HG02973 (cell line): ENCODE results near the gene NGRN.
A peak's percentile ranks its signal among the peaks of the same experiment; 100 is the strongest.

Source experiments
- ATAC-seq: cut with Tn5 transposase; IDR thresholded peaks from one replicate; pipeline ENCODE4 v1.9.1; 2021; ENCODE audit warnings: moderate library complexity; ENCODE audit not compliant: unreplicated experiment

The NGRN gene

DNA sequence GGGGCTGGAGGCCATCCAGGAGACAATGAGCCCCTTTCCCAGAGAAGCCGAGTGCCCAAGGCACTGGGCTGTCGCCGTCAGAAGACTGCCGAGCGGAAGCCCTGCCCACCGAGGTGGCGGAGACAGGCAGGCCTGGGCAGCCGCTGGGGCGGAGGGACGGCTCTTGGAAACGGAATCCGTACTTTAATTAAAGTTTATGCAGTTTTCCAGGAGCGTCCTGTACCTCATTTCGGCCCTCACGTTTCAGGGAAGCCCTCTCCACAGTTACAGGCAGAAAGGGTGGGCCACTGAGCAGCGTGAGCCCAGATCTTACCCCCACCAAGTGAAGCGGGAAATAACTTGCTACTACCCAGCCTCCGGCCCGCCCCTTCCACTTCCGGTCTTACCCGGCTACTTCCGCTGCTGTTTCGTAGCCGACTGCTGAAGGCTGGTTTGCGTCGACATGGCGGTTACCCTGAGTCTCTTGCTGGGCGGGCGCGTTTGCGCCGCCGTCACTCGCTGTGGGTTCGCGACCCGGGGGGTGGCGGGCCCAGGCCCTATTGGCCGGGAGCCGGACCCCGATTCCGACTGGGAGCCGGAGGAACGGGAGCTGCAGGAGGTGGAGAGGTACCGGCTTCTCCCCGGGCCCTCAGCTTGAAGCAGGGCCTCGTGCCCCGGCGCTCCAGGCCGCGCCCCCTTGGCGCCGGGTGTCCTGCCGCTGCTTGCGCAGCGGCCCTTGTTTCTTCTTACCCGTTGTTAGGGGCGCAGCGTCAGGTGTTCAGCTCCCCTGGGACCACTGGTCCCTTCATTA, at the start of gene NGRN:
NGRN (plus strand) TSS at position 402 of the 790 bp plus-strand sequence; CDS start at position 443, 41 bp downstream.
- peak; percentile 85 for ATAC-seq

DNA sequence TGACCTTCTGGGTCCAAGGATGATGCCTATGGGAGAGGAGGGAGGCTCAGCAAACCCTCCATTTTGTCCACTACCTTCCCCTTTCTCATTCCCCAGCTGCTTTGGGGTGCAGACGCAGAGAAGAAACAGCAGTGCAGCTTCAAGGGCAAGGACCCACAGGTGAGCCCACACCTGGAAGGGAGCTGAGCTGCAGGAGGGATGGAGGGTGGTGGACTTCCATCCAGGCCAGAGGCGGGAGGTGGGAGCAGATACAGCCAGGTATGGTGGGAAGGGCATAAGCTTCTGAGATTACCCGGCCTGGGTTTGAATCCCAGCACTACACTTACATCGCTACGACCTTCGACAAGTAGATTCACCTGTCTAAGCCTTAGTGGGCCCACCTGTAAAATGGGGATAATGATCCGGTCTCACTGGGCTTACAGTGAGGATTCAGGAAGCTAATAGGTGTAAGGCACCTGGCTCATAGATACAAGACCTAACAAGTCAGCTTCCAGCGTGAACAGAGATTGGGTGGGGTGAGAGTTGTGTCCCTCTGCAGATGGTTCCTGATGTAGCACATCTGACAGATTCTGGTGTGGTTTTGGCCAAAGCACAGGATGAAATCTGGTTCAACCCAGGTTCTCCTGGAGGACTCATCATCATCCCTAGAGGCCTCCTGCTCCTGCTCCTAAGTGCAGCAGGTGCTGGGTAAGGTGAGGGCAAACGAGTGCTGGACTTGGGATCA, 47.6 kb upstream of the NGRN start:
- no peak for ATAC-seq

DNA sequence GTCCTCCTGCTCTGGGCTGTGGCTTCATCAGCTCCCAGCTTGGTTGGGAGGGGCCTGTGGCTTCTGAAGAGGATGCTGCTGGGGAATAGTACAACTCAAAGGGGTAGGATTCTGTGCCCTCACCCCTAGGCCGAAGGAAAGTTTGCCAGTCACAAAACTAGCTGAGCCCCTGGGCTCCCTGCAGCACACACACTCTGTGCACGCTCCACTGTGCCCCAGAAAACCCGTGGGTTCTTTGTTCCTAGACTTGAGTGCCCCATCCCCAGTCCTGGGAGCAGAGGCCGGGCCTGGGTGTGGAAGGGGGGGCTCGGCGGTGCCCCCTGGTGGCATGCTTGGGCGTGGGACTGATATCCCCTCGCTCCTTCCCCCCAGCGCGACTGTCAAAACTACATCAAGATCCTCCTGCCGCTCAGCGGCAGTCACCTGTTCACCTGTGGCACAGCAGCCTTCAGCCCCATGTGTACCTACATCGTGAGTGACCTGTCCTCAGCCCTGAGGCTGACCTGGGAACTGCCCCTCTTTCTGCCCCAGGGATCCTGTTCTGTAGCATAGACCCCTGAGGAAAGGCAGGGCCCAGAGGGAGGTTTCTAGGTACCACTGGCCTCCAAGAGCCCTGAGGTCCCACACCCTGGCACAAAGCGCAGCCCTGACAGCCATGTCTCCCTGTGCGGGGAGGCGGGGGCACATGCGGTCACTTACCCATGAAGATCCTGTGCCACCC, 45.9 kb upstream of the NGRN start:
- no peak for ATAC-seq

GRCh38 chr15:90221246-90221900, 44.1 kb upstream of the NGRN start:
- no peak for ATAC-seq

DNA sequence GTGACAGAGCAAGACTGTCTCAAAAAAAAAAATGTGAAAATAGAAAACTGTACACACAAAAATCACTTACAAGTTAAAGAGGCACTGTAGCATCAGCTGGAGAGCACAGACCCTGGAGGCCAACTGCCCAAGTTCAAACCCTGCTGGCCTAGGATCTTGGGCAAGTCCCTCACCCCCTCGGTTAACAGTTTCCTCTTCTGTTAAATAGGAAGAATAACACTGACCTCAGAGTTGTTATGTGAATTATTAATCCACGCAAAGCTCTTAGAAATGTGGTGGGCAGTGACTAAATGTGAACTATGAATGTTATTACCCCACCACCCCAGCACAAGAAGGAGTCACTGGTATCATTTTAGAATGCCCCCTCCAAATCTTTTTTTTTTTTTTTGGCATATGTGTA, 42.9 kb upstream of the NGRN start:
- no peak for ATAC-seq

- no peak for ATAC-seq
Measured at GRCh38 chr15:90223441-90224165, 41.9 kb upstream of the NGRN start.

GRCh38 chr15:90225047-90225446, 40.4 kb upstream of the NGRN start:
- ATAC-seq, result no peak

- no peak for ATAC-seq
Measured at GRCh38 chr15:90225504-90226234, 39.8 kb upstream of the NGRN start.

DNA sequence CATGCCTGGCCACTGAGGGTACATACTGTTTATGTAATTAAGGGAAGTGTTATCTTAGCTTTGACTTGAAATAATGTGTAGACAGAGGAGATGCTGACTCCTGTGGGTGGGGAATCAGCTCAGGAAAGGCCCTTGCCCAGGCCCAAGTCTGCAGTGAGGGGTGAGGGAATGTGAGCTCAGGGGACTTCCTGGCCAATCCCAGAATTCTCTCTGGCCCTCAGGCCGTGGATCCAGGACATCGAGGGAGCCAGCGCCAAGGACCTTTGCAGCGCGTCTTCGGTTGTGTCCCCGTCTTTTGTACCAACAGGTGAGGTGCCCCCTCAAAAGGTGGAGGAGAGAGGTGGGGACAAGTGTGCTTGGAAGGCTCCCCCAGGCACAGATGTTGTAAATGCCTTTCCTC, 38.1 kb upstream of the NGRN start:
- no peak for ATAC-seq

DNA sequence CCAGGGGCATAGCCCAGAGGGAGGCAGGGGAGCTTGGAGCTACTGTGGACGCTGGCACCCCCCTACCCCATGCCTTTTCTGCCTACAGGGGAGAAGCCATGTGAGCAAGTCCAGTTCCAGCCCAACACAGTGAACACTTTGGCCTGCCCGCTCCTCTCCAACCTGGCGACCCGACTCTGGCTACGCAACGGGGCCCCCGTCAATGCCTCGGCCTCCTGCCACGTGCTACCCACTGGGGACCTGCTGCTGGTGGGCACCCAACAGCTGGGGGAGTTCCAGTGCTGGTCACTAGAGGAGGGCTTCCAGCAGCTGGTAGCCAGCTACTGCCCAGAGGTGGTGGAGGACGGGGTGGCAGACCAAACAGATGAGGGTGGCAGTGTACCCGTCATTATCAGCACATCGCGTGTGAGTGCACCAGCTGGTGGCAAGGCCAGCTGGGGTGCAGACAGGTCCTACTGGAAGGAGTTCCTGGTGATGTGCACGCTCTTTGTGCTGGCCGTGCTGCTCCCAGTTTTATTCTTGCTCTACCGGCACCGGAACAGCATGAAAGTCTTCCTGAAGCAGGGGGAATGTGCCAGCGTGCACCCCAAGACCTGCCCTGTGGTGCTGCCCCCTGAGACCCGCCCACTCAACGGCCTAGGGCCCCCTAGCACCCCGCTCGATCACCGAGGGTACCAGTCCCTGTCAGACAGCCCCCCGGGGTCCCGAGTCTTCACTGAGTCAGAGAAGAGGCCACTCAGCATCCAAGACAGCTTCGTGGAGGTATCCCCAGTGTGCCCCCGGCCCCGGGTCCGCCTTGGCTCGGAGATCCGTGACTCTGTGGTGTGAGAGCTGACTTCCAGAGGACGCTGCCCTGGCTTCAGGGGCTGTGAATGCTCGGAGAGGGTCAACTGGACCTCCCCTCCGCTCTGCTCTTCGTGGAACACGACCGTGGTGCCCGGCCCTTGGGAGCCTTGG, 37.4 kb upstream of the NGRN start:
- no peak for ATAC-seq

- no peak for ATAC-seq
Measured at GRCh38 chr15:90228960-90229359, 36.5 kb upstream of the NGRN start.

DNA sequence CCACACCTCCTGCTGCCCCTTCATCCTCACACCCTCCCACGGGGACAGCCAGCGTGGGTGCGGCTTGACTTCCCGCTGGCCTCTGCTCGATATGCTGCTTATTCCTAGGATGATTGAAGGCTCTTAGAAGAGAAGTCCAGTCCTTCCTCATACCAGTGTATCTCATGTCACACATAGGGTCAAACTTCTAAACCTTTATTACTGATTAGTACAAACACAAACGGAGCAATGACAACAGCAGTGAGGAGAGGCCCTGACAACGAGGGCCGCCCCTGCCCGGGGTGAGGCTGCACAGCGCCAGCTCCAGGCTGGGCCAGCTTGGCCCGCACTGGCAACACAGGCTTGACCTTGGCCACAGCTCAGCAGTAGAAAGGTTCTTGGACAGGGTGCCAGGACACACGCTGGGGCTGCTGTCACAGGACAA, 35.4 kb upstream of the NGRN start:
- no peak for ATAC-seq

- ATAC-seq, result no peak
Measured at GRCh38 chr15:90230610-90231009, 34.9 kb upstream of the NGRN start.

DNA sequence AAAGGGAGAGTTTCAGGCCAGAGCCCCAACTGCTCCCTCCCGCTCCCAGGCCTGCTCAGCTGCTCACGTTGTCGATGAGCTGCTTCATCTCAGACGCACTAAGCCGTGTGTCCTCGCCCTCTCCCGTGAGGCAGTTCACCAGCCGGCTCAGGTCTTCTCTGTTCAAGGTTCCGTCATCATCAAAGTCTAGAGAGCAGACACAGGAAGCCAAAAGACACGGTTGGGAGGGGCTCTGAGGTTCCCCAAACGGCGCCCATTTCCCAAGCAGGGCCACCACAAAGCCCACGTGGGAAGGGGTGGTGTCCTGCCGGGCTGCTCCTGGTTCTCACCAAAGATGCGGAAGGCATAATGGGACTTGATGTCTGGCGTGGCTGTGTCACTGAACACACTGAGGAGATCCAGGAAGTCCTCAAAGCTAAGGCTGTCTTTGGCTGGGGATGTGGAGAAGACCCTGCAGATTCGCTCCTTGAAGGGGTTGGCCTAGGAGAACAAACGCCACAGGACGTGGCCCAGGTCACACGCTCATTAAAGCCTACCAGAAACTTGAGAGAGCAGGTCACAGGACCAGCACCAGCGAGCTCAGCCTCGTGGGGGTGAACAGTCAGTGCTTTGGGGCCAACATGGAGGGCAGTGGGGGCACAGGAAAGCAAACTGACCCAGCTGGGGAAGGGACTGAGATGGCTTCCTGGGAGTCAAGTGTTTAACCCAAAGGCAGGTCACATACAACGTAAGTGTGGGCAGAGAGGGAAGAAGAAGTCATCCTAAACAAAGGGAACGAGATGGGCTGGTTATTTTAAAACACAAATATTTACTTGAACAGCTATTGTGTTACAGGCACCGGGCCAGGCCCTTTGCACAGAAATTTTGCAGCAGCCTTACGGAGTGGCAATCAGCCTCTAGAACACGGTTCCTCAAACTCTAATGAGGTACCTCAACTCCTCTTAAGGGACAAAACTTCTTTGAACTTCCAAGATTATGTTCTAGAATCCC, 34.1 kb upstream of the NGRN start:
- ATAC-seq, result no peak

DNA sequence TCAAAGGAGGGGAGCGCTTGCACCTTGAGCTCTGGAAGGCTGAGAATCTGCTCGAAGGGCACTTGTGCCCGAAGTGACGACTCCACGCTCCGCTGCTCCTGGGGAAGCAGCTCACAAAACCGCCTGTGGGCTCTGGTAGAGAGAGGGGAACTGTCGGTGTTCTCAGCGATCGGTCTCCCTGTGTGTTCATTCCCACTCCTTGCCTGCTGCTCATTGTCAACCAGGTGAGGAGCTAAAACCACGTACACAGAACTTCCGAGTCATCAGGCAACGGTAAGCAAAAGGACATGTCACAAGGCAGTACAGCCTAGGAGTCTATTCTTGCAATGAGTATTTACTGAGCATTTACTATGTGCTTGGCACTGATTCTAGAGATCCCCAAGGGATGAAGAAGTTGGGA, 33.3 kb upstream of the NGRN start:
- ATAC-seq, result no peak

DNA sequence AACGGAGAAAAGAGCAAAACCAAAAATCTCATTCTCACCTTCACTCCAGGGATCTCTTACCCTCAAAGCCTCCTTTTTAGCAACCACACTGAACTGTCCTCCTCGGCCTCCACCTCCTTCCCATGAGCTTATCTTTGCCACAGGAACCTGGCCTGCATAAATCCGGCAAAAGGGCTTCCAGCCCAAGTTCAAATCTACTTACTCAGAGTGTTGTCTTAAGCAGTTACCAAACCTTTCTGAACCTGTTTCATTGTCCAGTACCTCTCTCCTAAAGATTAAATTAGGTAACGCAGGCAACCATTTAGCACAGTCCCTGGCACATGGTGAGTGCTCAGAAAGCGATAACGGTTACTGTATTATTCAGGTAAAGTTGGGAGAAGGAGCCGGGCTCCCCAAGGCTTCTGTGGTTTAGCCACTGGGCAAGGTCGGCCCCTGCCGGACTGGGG, 32.5 kb upstream of the NGRN start:
- no peak for ATAC-seq

DNA sequence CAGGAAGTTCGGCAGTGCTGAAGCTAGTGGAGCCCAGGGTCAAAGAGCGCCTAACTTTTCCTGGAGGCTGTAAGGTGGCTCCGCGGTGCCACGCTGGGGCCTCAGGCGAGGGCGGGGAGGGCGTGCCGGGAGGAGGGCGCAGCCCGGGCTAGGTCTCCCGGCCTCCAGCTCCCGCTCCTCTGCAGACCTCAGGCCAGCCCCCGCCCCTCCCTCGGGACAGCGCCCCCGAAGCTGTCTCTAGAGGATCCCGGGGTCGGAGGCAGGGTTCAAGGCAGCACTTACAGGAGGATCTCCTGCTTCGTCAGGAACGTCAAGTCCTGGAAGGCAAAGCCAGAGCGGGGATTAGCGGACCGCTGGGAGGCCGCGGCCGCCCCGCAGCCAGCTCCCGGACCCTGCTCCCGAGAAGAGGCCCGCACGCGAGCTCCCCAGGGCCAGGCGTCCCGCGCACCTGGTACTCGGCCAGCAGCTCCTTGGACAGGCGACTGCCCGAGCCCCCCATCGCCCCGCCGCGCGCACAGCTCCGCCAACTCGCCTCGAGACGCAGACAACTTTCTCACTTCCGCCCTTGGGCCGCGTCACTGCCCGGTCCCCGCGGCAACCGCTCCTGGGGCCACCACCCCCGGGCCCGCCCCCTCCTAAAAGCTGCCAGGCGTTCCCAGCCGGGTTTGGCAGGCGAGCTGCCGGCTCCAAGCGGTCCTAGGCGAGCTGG, 31.9 kb upstream of the NGRN start, which contains the start of gene CIB1:
CIB1 (minus strand) TSS at position 555 of the 709 bp plus-strand sequence; CDS start at position 499, 56 bp downstream.
- ATAC-seq, result peak; percentile 88
